Hepatocyte (in vitro differentiated cells): ENCODE data around the gene USP47. TPM values are rescaled to one million over a fixed set of nuclear protein-coding genes. Genes with fewer than 3 reads are reported as not detected.

ENCODE experiments used
- DNase-seq: peaks from one replicate; pipeline ENCODE4 v3.0.0-alpha.2; 2016; ENCODE audit warnings: low spot score
- H2AFZ ChIP-seq: fragments of 200-600 bp; sonication (generic); 2 replicates; pipeline ENCODE4 v1.6.0; 2016; ENCODE audit warnings: antibody characterized with exemption, mild to moderate bottlenecking
- H3K27ac ChIP-seq: fragments of 200-600 bp; sonication (generic); 2 replicates; pipeline ENCODE4 v1.5.1; 2016; ENCODE audit warnings: mild to moderate bottlenecking
- H3K27me3 ChIP-seq: fragments of 200-600 bp; sonication (generic); 2 replicates; pipeline ENCODE4 v1.6.1; 2016
- H3K36me3 ChIP-seq: fragments of 200-600 bp; sonication (generic); replicated peaks from 2 replicates; pipeline ENCODE4 v1.5.1; 2016; ENCODE audit warnings: low read depth; ENCODE audit not compliant: insufficient read depth
- H3K4me1 ChIP-seq: fragments of 200-600 bp; sonication (generic); 2 replicates; pipeline ENCODE4 v1.5.1; 2016; ENCODE audit warnings: mild to moderate bottlenecking, moderate library complexity; ENCODE audit not compliant: insufficient read depth
- H3K4me2 ChIP-seq: fragments of 200-600 bp; sonication (generic); 2 replicates; pipeline ENCODE4 v1.6.0; 2016
- H3K4me3 ChIP-seq: fragments of 200-600 bp; sonication (generic); 2 replicates; pipeline ENCODE4 v1.5.1; 2016; ENCODE audit warnings: mild to moderate bottlenecking
- H3K79me2 ChIP-seq: fragments of 200-600 bp; sonication (generic); 2 replicates; pipeline ENCODE4 v1.6.0; 2017; ENCODE audit warnings: mild to moderate bottlenecking
- H3K9me2 ChIP-seq: fragments of 200-600 bp; sonication (generic); replicated peaks from 2 replicates; pipeline ENCODE4 v1.6.0; 2017; ENCODE audit warnings: mild to moderate bottlenecking; ENCODE audit not compliant: insufficient read depth
- H3K9me3 ChIP-seq: fragments of 200-600 bp; sonication (generic); 2 replicates; pipeline ENCODE4 v1.5.1; 2016; ENCODE audit warnings: low read depth, mild to moderate bottlenecking
- H4K20me1 ChIP-seq: fragments of 200-600 bp; sonication (generic); 2 replicates; pipeline ENCODE4 v1.6.0; 2016; ENCODE audit warnings: mild to moderate bottlenecking; ENCODE audit not compliant: insufficient read depth, poor library complexity, severe bottlenecking
- EZH2 ChIP-seq: fragments of 200-600 bp; sonication (generic); IDR thresholded peaks from 2 replicates; pipeline ENCODE4 v1.6.1; 2016; ENCODE audit warnings: antibody characterized with exemption, mild to moderate bottlenecking, borderline replicate concordance
- EZH2phosphoT487 ChIP-seq: fragments of 200-600 bp; sonication (generic); IDR thresholded peaks from one replicate; pipeline ENCODE4 v1.6.1; 2018; ENCODE audit warnings: antibody characterized with exemption, mild to moderate bottlenecking, low read depth, moderate library complexity; ENCODE audit not compliant: unreplicated experiment, severe bottlenecking
- WGBS: methylation state at CpG from one replicate; pipeline ENCODE4 v1.1.6; 2016; ENCODE audit warnings: low lambda C conversion rate; ENCODE audit errors: missing lambda C conversion rate; 5-methylcytosine and 5-hydroxymethylcytosine counted together
- polyA plus RNA-seq: library from polyadenylated mRNA; unstranded; fragments of >200 nt; fragmentation: Nextera tagmentation; extraction: Ambion mirVana; gene quantifications from 2 replicates; pipeline ENCODE4 v1.2.1, GENCODE V29; 2016
- total RNA-seq: library from RNA; depleted of rRNA; stranded (reverse); fragments of >200 nt; gene quantifications from 2 replicates; pipeline ENCODE4 v1.2.3, GENCODE V29; 2014
- TF ChIP-seq, protein P1 (sequence below): fragments of 200-600 bp; sonication (generic); IDR thresholded peaks from 2 replicates; pipeline ENCODE4 v1.5.1; 2016; ENCODE audit warnings: antibody characterized with exemption, mild to moderate bottlenecking; ENCODE audit not compliant: poor library complexity

The USP47 gene
- total and polyA plus RNA-seq, 2 experiments from 2014 or later = 34.0 to 76.9 TPM

- H3K9me2 ChIP-seq = no peaks in the 10 kb centered on the region
- no peak overlapping the region for H2AFZ ChIP-seq
- no peak for DNase-seq
- H3K27me3 ChIP-seq = no peaks in the 10 kb centered on the region
- 74% methylated on average over 2 of the region's 2 CpGs for WGBS
- no peak overlapping the region for H3K4me2 ChIP-seq
- H3K36me3 ChIP-seq = no peaks in the 10 kb centered on the region
- no peak overlapping the region for H3K27ac ChIP-seq
- no peaks in the 10 kb centered on the region for H3K4me1 ChIP-seq
- no peak overlapping the region for H3K4me3 ChIP-seq
- no peaks in the 10 kb centered on the region for H3K9me3 ChIP-seq
- peaks cover 55% of the 10 kb centered on the region for H4K20me1 ChIP-seq
- H3K79me2 ChIP-seq = peaks cover 91% of the 10 kb centered on the region
- TF ChIP-seq EZH2 = no peak
- no peak for TF ChIP-seq EZH2phosphoT487
Measured at GRCh38 chr11:11880179-11880578, 38.4 kb downstream of the USP47 start.

- H3K9me3 ChIP-seq = no peaks in the 10 kb centered on the region
- peaks cover 7% of the 10 kb centered on the region for H3K36me3 ChIP-seq
- H3K9me2 ChIP-seq = no peaks in the 10 kb centered on the region
- no peak for DNase-seq
- no peaks in the 10 kb centered on the region for H3K27me3 ChIP-seq
- no peak overlapping the region for H3K4me2 ChIP-seq
- H4K20me1 ChIP-seq = peaks cover 34% of the 10 kb centered on the region
- TF ChIP-seq, protein P1, sequence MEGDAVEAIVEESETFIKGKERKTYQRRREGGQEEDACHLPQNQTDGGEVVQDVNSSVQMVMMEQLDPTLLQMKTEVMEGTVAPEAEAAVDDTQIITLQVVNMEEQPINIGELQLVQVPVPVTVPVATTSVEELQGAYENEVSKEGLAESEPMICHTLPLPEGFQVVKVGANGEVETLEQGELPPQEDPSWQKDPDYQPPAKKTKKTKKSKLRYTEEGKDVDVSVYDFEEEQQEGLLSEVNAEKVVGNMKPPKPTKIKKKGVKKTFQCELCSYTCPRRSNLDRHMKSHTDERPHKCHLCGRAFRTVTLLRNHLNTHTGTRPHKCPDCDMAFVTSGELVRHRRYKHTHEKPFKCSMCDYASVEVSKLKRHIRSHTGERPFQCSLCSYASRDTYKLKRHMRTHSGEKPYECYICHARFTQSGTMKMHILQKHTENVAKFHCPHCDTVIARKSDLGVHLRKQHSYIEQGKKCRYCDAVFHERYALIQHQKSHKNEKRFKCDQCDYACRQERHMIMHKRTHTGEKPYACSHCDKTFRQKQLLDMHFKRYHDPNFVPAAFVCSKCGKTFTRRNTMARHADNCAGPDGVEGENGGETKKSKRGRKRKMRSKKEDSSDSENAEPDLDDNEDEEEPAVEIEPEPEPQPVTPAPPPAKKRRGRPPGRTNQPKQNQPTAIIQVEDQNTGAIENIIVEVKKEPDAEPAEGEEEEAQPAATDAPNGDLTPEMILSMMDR = no peak
- TF ChIP-seq EZH2phosphoT487 (no peak), EZH2 (no peak)
- H2AFZ ChIP-seq = no peak overlapping the region
- H3K79me2 ChIP-seq = peaks cover 72% of the 10 kb centered on the region
- H3K4me1 ChIP-seq = no peaks in the 10 kb centered on the region
- no peak overlapping the region for H3K4me3 ChIP-seq
- 82% methylated on average over 2 of the region's 2 CpGs for WGBS
- no peak overlapping the region for H3K27ac ChIP-seq
Measured at GRCh38 chr11:11882539-11882938, 40.8 kb downstream of the USP47 start.

- no peaks in the 10 kb centered on the region for H3K27me3 ChIP-seq
- H3K9me3 ChIP-seq = no peaks in the 10 kb centered on the region
- peaks cover 8% of the 10 kb centered on the region for H3K36me3 ChIP-seq
- peaks cover 54% of the 10 kb centered on the region for H3K79me2 ChIP-seq
- no peak overlapping the region for H2AFZ ChIP-seq
- no peak overlapping the region for H3K4me2 ChIP-seq
- H3K27ac ChIP-seq = no peak overlapping the region
- TF ChIP-seq, protein P1 = no peak
- TF ChIP-seq EZH2 (no peak), EZH2phosphoT487 (no peak)
- no peak for DNase-seq
- peaks cover 21% of the 10 kb centered on the region for H4K20me1 ChIP-seq
- H3K4me1 ChIP-seq = no peaks in the 10 kb centered on the region
- H3K9me2 ChIP-seq = no peaks in the 10 kb centered on the region
- 100% methylated on average over 2 of the region's 2 CpGs for WGBS
- no peak overlapping the region for H3K4me3 ChIP-seq
Measured at GRCh38 chr11:11884351-11884750, 42.6 kb downstream of the USP47 start.

- H3K9me3 ChIP-seq = no peaks in the 10 kb centered on the region
Measured at GRCh38 chr11:11884774-11885481, 43.2 kb downstream of the USP47 start.

More at GRCh38 chr11:11884774-11885481, 43.2 kb downstream of the USP47 start:
- no peak overlapping the region for H3K4me2 ChIP-seq
- no peak for TF ChIP-seq EZH2phosphoT487
- no peak for TF ChIP-seq EZH2
- TF ChIP-seq, protein P1 = no peak
- 98% methylated on average over 7 of the region's 7 CpGs for WGBS
- H3K4me3 ChIP-seq = no peak overlapping the region
- no peaks in the 10 kb centered on the region for H3K27me3 ChIP-seq
- H3K9me2 ChIP-seq = no peaks in the 10 kb centered on the region
- H3K27ac ChIP-seq = no peak overlapping the region
- no peak for DNase-seq
- H3K4me1 ChIP-seq = no peaks in the 10 kb centered on the region
- H3K36me3 ChIP-seq = peaks cover 8% of the 10 kb centered on the region
- H2AFZ ChIP-seq = no peak overlapping the region
- H3K79me2 ChIP-seq = peaks cover 48% of the 10 kb centered on the region
- H4K20me1 ChIP-seq = peaks cover 16% of the 10 kb centered on the region
